ENCODE results near the gene ENO3.

Gene ENO3

GRCh38 chr17:4950075-4950745 lies 709 bp upstream of the ENO3 start:
- DNase-seq (ENCODE audit: low spot score), result peak; percentile 54

- DNase-seq (ENCODE audit: low spot score), result no peak
Observed at GRCh38 chr17:4951486-4951885, 567 bp downstream of the ENO3 start.

- no peak for DNase-seq (ENCODE audit: low spot score)
Observed at GRCh38 chr17:4953451-4953961, 2.6 kb downstream of the ENO3 start.

DNA sequence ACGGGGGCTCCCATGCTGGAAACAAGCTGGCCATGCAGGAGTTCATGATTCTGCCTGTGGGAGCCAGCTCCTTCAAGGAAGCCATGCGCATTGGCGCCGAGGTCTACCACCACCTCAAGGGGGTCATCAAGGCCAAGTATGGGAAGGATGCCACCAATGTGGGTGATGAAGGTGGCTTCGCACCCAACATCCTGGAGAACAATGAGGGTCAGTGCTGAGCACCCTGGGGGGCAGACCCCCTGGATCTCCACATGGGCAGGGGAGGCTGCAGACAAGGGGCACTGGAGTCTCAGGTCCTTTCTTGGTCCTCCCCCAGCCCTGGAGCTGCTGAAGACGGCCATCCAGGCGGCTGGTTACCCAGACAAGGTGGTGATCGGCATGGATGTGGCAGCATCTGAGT lies 4.2 kb downstream of the ENO3 start:
- DNase-seq (ENCODE audit: low spot score), result no peak

GRCh38 chr17:4956493-4957061 lies 5.7 kb downstream of the ENO3 start:
- peak; percentile 75 for DNase-seq (ENCODE audit: low spot score)

GRCh38 chr17:4958102-4958501 lies 7.2 kb downstream of the ENO3 start:
- no peak for DNase-seq (ENCODE audit: low spot score)

DNA sequence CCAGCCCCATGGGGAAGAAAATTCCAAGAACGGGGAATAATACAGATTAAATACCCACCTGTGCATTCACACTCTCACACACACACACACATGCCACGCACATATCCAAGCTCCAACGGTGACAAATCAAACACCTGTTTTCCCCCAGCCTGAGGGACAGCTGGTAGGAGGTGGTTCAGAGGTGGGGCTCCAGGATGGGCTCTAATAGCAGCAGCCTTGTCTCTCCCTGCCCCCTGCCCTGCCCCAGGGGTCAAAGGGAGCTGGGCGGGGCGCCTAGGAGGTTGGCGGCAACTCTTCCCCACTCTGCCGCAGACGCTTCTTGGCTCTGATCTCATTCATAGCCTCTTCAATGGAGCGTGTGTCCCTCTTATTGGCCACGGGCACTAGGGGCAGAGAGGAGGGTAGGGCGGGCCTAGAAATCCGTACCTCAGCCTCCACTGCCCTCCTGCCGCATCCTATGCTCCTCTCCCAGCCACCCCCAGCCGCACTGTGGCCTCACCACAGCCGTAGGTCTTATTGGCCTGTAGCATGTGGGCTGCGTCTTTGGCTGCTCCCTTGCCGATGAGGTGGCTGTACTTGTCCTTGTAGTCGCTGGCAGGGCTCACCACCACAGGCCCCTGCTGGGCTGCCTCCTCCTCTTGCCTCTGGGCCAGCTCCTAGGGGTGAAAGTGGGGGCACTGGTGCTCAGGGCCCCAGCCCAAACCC lies 8.5 kb downstream of the ENO3 start:
- no peak for DNase-seq (ENCODE audit: low spot score)

DNA sequence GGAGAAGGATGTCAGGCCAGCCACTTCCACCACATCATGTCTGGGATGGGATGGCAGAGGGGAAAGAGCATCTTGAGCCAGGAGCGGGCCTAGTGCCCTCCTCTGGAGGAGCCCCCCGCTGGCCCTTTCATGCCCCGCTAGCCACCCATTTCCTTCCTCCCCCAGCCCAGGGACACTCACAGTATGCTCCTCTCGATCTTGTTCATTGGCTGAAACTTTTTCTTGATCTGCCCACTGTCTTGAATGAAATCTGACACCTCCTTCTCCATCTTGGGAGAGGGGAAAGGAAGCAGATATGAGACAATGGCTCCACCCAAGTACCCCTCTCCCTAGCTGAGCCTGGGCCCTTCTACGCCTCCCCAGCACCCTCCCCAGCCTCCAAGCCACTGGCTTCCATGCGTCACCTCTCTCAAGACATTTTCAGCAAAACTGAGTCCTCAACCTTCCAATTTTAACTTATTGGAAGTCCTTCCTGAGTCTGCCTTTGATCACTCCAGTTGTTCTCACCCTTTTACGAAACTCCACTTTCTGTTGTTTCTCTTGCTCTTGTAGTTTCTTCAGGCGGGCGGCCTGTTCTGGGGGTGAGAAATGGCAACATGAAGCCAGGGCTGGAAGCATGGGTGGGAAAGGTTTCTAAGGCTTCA lies 9.5 kb downstream of the ENO3 start:
- no peak for DNase-seq (ENCODE audit: low spot score)

GRCh38 chr17:4965311-4965986 lies 14.5 kb downstream of the ENO3 start:
- DNase-seq (ENCODE audit: low spot score), result no peak

GRCh38 chr17:4966844-4967538 lies 16.1 kb downstream of the ENO3 start:
- DNase-seq (ENCODE audit: low spot score), result peak; percentile 97

GRCh38 chr17:4967539-4968485 lies 16.9 kb downstream of the ENO3 start, which contains the start of gene SPAG7:
Gene SPAG7 (minus strand): TSS chr17:4967817. CDS start chr17:4967804, 13 bp downstream.
- peak; percentile 97 for DNase-seq (ENCODE audit: low spot score)

DNA sequence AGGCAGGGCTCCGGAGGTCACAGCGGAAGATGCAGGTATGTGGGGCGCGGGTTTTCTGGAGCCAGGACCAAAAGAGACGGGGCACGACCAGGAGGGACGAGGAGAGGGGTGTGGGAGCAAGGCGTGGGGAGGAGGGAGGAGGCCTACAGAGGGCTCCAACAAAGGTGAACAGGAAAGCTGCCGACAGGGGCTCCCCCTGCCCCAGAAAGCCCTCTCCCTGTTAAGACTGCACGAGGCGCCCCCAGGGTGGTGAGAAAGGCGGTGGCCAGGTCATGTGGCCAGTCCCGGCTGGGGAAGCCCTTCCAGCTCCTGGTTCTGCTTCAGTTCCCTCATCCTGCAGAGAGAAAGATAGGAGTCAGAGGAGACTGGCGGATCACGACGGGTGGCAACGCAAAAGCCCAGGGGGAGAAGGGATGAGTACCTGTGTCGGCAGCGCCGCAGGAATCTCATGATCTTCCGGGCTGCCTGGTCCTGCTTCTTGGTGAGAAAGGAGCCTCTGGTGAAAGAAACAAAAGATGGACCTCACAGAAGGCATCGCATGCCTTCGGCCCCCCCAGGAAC lies 17.6 kb downstream of the ENO3 start:
- DNase-seq (ENCODE audit: low spot score), result no peak

GRCh38 chr17:4969047-4969550 lies 18.2 kb downstream of the ENO3 start:
- DNase-seq (ENCODE audit: low spot score), result no peak

GRCh38 chr17:4969551-4970173 lies 18.7 kb downstream of the ENO3 start:
- no peak for DNase-seq (ENCODE audit: low spot score)

DNA sequence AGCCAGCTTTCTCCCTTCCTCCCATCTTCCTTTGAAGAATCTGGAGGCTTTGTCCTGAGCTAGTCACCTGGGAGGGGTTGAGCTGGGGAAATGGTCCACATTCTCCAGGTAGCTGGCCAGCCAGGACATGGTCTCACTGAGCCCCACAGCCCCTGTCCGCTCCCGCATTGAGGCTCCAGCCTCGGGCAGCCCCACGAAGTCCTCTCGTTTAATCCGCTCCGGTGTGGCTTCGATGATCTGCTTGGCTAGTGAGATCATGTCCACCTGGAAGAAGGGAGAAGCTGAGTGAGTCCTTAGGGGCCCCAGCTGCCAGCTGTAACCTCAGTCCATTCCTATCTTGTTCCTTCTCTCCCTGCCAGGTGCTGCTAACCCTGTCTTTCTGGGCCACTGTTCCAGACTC lies 19.4 kb downstream of the ENO3 start:
- no peak for DNase-seq (ENCODE audit: low spot score)

DNA sequence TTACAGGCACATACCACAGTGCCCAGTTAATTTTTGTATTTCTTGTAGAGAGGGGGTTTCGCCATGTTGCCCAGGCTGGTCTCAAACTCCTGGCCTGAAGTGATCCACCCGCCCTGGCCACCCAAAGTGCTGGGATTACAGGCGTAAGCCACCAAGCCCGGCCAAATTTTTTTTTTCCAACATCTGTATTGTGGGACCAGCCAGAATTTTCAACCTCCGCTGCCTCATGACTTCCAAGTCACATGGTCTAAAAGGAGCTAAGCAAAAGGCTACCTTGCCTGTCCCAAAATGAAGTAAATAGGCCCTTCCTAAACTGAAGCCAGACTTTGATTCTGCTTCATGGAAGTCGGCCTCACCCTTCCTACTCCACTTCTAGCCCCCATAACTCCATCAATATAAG lies 20.9 kb downstream of the ENO3 start:
- DNase-seq (ENCODE audit: low spot score), result no peak

GRCh38 chr17:4972322-4972721 lies 21.4 kb downstream of the ENO3 start:
- DNase-seq (ENCODE audit: low spot score), result no peak

DNA sequence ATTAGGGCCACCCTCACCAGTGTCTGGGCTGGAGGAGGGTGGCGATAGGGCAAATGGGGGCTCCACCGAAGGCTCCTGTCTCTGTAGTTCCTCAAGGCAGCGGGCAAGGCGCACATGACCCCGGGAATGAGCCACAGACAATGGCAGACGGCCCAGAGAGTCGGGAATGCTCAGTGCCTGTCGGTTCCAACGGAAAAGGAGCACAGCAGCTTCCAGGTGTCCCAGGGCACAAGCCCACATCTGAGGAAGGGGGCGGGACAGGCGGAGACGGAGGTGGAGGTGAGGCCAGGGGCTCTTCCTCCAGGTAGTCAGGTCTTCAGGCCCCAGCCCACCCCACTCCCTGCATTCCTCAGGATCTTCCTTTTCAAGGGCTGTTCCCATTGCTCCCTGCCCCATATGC lies 21.8 kb downstream of the ENO3 start:
- no peak for DNase-seq (ENCODE audit: low spot score)

Data from hematopoietic multipotent progenitor cell treated with erythropoietin and hydrocortisone succinate and interleukin-3 and kit ligand, for 17 days (in vitro differentiated cells).